GM18526 (cell line): Measurements from ENCODE around the gene DPYSL4.

Experiments used
- POLR2A ChIP-seq: IDR thresholded peaks from 3 replicates; pipeline ENCODE4 v1.6.1; 2011; ENCODE audit not compliant: insufficient read length; ENCODE audit errors: extremely low read depth

The DPYSL4 gene

DNA sequence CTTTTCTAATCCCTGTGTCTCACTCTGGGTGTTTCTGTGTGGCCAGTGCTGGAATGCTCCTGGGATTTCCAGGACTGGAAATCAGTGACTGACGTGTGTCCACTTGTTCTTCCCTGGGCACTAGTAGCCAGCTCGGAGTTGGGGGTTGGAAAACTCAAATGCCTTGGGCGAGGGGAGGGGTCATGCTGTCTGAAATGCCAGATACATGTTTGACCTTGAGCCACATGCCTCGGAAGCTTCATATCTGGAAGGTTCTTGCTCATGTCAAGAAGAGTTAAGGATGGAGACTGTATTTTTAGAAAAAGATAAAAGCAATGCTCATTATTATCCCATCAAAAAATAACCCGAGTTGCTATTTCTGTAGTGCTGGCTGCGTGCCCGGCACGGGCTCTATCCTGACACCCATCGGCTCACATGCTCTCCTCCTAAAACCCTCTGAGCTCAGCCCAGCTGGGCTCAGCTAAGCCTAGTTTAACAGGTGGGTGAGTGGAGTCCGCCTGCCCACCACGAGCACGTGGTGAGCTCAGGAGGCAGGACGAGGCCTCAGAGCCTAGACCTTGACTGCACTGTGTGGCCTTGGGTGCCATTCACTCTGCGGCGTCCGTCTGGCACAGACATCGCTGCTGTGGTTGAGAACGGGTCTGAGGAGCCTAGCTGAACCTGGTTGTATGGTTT is 6.4 kb downstream of the DPYSL4 start:
- no peak for TF ChIP-seq POLR2A

DNA sequence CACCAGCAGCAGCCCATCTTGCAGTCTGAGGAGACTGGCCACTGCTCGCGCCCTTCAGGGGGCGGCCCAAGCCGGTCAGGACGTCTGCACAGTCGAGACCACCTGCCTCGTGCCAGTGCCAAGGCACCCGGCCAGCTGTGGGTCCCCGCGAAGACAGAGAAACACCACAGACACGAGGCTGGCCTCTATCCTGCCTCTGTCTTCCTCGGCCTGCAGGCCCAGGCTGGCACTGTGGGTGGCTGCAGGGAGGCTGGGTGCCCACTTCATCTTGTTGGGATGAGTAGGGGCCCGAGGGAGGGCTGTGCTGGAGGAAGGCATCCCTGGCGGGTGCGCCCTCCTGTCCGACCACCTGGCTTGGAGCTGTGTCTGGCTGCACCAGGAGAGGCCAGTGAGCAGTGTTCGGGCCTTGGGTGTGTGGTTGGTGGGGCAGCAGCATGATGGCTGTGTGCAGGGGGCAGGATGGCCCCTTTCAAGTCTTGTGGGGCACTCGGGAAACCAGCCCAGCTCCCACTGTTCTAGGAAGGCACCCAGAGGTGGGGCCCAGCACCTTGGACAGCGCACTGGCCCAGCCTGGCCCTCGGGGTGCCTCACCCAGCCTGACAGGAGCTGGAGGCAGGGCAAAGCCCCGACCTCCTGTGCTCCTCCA is 7.3 kb downstream of the DPYSL4 start:
- no peak for TF ChIP-seq POLR2A

DNA sequence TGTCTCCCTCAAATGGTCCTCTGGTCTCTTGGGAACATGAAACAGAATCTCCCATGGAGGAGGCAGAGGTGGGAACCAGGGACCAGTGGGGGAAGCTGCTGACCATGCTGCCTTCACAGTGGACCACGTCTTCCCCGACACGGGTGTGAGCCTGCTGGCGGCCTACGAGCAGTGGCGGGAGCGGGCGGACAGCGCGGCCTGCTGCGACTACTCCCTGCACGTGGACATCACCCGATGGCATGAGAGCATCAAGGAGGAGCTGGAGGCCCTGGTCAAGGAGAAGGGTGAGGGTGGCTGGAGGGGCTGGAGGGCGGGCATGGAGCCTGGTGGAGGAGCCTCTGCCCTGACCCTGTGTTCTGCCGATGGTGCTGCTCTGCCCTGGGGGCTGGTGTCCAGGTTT is 8.0 kb downstream of the DPYSL4 start:
- TF ChIP-seq POLR2A: no peak

DNA sequence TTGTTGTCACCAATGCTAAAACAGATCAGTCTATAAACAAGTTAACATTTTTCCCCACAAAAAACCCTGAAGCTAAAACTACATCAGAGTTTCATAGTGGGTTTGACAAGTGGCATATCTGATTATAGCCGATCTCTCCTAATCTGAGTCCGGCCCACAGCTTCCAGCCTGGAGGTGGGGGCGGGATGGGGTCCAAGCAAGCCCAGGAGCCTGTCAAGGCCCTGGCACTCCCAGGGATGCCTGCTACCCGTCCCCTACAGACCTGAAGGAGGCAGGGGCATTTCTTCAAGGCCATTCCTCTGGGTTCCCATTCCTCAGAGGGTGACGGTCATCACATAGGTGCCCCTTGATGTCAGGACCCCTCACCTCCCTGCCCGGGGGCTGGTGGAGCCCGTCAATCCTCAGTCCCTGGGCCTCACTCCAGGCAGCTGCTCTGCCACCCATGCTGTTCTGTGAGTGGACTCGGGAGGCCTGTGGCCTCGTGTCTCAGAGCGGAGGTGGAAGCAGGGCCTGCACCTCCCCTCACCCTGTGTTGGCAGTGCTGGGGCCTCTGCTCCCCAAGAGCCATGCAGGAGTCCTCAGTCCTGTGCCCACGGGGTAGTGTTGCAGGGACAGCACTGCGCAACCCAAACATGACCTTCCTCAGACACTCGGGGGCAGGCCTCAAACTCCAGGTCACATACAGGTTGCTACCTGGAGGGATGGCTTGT is 8.8 kb downstream of the DPYSL4 start:
- TF ChIP-seq POLR2A: no peak

DNA sequence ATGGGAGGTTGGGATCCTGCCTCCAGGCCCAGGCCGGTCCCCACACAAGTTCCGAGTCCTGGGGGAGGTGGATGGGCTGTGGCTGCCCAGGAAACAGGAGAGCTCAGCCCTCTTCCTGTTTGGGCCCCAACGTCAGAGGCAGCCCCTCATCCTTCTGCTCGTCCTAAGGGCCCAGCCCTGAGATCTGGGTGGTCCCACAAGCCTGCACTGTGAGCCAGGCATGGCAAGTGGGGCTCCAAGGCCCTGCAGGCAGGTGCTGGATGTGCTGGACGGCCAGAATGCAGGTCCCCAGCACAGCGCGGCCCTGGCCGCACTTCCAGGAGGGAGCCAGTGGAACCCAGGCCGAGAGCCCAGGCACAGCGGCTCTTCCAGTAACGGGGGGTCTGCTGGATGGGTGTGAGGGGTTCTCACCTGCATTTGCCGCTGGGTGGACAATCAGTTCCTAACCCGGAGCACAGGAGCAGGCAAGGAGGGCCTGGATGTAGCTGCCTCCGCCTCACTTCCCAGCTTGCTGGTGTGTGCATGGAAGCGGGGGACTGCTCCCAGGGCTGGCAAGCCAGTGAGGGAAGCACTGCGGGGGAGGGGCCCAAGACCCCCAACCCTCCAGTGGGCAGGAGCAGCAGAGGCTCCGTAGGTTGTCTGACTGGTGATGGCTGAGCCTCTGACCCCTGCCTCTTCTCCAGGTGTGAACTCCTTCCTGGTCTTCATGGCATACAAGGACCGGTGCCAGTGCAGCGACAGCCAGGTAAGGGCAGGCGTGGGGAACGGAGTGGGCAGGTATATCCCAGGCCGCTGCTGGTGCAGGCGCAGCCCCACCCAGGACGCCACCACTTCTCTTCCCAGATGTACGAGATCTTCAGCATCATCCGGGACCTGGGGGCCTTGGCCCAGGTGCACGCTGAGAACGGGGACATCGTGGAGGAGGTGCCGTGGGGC is 9.7 kb downstream of the DPYSL4 start:
- TF ChIP-seq POLR2A: no peak

DNA sequence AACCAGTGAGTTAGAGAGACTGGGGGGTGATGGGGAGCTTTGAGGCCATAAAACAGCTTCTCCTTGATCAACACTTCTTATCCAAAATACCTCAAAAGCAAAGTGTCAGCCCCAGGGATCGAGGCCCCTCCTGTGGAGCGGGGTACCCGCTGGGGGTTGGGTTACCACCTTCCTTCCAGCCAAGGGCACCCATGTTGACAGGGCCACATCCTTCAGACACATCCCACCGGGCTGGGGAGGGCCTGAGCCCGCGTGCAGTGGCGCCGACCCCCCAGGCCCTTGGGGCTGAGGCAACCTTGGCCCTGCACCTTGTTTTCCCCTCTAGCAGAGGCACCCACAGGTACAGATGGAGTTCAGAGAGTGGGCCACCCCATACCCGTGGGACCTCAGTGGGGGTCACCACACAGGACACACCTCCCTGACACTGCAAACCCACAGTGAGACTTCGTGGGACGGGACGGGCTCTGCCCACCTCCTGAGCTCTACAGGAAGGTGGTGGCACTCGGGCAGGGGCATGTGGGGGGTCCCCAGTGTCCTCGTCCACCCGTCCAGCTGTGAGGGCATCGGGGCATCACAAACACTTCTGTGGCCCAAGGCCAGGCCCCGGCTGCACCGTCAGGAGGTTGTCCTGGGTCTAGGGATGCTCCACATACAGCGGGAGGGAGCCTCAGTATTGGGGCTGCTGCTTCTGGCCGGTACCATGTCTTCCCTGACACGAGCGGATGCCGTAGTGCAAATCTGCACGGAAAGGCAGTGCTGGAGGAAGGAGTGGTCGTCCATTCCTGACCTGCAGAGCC is 10.7 kb downstream of the DPYSL4 start:
- no peak for TF ChIP-seq POLR2A

DNA sequence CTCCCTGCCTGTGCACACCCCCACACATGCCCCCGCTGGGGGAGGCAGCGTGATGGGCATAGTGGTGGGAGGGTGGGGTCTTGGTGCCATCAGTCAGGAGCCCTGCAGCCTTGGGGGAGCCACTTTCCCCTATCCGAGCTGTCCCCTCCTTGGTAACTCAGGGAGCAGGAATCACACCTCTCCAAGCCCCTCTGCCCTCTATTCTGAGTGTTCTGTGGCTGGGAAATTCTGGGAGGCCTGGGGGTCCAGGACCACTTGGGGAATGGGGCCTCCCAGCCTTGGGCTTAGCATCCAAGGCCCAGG is 11.3 kb downstream of the DPYSL4 start:
- no peak for TF ChIP-seq POLR2A

DNA sequence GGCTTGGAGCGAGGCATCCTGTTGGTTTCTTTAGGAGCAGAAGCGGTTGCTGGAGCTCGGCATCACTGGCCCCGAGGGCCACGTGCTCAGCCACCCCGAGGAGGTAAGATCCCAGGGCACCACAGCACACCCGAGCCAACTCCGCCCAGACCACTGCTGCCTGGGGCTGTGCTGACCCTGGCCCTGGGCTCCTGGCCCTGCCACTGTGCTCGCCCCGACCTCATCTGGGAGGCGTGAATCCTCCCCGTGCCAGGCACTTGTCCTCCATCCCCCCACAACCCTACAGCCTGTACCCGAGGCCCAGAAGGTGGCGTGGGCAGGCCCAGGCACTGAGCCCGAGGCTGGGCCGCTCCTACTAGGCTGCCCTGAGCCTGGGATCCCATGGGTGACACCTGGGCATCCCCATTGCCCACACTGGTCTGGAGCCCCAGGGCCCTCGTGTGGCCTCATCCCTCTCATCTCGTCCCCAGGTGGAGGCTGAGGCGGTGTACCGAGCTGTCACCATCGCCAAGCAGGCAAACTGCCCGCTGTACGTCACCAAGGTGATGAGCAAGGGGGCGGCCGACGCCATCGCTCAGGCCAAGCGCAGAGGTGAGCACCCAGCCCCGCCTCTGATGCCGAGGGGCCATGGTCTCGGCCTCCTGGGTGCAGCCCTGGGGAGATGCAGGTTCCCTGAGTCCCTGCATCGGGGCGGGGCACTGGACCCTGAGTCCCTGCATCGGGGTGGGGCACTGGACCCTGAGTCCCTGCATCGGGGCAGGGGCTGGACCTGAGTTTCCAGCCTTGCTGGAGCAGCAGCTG is 11.8 kb downstream of the DPYSL4 start:
- TF ChIP-seq POLR2A: no peak

DNA sequence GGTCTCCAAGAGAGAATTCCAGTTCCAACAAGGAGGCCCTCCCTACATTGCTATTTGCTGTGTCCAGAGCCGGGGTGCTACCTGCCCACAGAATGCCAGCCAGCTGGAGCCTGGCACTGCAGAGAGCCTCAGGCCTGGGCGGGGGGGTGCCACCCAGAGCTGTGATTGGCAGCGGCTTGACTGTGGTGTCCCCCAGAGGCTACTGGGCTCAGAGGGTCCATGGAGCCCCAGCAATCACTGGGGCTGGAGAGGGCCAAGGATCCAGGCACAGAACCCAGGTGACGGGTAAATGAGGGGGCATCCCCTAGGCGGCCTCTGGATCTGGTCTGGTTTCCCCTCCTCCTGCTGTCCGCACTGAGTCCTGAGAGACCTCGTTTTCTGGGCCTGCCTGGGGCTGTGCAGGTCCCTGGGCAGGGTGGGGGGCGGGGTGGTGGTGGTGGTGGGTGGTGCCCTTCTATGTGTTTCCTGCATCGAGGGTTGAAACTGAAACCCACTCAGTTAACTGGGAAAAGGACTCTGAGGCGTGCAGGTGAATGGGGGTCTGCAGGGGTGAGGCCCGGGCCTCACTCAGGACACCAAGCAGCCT is 12.6 kb downstream of the DPYSL4 start:
- no peak for TF ChIP-seq POLR2A

DNA sequence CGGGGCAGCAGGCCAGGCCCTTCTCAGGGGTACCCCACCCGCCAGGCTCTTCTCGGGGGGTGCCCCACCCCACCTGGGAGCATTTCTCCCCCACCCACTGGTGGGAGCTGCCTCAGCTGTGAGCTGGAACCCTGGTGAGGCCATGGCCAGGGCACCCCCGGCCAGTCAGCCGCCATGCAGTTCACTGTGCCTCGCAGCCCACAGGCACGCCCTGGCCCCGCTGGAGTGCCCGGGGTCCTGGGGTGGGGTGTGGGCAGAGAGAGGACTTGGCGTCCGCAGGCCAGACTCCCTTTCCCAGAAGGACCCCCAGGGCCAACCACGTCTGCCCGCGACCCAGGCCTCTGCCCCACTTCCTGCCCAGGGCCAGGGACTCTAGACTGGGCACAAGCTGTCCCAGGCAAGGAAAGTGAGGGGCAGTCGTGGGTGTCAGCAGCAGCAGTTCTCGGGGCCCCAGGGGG is 13.1 kb downstream of the DPYSL4 start:
- TF ChIP-seq POLR2A: no peak

DNA sequence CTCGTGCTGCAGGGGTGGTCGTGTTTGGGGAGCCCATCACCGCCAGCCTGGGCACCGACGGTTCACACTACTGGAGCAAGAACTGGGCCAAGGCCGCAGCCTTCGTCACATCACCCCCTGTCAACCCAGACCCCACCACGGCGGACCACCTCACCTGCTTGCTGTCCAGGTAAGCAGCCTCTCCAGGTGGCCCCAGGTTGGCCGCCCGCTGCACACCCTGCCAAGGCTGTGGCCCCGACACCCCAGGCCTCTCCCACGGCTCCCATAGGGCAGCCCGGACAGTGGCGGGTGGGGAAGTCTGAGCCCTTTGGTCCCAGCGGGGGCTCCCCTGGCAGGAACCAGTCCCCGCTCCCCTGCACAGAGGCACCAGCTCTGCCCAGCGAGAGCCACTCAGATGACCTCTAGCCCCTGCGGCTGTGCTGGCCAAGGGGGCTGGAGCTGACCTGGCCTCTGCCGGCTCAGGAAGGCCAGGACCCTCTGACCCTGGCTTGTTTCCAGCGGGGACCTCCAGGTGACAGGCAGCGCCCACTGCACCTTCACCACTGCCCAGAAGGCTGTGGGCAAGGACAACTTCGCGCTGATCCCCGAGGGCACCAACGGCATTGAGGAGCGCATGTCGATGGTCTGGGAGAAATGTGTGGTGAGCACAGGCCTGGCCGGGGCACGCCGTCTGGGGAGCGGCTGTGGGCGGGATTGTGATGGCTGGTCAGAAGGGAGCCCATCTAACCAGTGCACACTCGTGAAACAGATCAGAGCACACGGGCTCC is 13.8 kb downstream of the DPYSL4 start:
- TF ChIP-seq POLR2A: no peak

DNA sequence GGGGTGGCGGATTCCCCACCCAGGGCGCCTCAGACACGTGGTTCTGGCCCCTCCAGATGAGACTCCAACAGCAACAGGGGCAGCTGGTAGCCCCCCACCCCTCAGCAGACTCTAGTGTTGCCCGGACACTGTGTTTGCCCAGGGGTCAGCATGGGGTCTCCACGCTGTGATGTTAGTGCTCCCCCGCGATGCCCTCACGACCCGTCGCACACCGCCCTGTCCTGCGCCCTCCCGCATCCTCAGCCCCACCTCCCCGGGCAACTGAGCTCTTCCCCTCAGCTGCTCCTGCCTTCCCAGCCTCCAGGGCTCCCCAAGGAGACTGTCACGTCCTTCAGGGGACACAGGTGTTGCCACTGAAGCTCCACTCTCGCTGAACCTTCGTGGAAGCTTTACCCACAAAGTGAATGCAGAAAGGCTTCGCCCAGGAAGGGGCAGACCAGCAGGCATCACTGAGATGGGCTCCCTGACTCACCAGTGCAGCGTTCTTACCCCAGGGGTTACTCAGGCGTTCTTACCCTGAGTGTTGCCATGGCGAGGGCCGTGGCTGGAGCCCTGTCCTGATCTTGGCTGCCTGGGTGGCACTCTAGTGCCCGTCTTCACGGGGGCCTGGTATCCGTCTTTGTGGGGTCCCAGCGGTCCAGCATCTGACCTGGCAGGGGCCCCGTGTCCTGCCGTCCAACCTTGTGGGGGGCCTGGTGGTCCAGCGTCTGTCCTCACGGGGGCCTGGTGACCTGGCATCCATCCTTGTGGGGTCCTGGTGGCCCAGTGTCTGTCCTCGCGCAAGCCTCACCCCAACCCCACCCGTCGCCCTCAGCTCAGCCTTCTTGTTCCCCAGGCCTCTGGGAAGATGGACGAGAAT is 14.6 kb downstream of the DPYSL4 start:
- no peak for TF ChIP-seq POLR2A
